NOMO-1 treated with DMSO at 0.1 percent for 48 hours (cell line): ENCODE data around the gene RPRML.
"Not testable (repeated sequence)": the region's sequence is repeated elsewhere in the genome, so short reads cannot be mapped to it uniquely, and the experiment has no call there.

Experiments used
- DNase-seq: peaks from one replicate; lab custom pipeline; 2025; ENCODE audit not compliant: unreplicated experiment; lab: John Stamatoyannopoulos, UW

The RPRML gene

GRCh38 chr17:46976626-46977270 is 2.3 kb downstream of the RPRML start:
- no peak for DNase-seq

- DNase-seq: no peak
Observed at GRCh38 chr17:46975287-46975686, 3.8 kb downstream of the RPRML start.

DNA sequence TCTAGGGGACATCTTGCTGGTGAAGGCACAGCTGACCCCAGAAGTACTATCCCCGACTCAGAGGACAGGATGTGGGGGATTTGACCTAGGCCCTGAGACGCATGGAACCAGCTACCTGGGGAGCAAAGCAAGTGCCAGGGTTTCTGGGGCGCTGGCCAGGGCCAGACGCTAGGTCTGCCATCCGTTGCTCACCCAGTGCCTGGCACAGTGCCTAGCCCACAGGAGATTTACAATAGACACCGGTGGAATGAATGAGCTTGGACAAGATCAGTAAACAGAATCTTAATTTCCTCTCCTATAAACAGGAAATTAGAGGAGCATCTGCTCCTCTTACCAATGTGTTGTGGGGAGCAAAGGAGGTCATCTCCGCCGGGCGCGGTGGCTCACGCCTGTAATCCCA is 5.0 kb downstream of the RPRML start:
- no peak for DNase-seq

GRCh38 chr17:46972346-46972745 is 6.7 kb downstream of the RPRML start:
- no peak for DNase-seq

GRCh38 chr17:46971647-46972300 is 7.3 kb downstream of the RPRML start:
- no peak for DNase-seq

GRCh38 chr17:46968896-46969295 is 10.2 kb downstream of the RPRML start:
- no peak for DNase-seq

DNA sequence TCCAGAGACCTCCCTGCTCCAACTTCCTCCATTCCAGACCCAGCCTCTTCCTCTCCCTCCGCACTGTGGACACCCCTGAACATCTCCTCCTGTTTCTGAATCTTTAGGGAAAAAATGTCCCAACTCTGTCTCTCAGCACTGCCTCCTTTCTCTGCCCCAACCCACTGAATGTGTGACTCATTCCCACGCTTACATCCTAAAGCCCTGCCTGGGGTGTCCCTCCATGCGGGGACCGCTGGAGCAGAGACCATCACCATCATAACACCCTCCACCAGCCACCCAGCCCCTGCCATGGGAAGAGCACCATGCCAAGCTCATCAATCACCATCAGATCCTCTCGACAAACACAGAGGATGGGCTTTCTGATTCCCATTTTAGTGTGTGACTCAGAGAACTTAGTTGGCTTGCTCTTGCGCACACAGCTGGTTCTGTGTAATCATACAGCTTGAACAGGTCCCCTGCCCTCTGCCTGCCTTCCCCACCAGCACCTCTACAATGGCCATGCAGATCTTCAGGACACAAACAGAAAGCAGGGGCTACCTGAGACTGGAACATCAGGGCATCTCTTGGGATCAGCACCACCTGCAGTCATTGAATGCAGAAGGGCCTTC is 10.7 kb downstream of the RPRML start:
- no peak for DNase-seq

DNA sequence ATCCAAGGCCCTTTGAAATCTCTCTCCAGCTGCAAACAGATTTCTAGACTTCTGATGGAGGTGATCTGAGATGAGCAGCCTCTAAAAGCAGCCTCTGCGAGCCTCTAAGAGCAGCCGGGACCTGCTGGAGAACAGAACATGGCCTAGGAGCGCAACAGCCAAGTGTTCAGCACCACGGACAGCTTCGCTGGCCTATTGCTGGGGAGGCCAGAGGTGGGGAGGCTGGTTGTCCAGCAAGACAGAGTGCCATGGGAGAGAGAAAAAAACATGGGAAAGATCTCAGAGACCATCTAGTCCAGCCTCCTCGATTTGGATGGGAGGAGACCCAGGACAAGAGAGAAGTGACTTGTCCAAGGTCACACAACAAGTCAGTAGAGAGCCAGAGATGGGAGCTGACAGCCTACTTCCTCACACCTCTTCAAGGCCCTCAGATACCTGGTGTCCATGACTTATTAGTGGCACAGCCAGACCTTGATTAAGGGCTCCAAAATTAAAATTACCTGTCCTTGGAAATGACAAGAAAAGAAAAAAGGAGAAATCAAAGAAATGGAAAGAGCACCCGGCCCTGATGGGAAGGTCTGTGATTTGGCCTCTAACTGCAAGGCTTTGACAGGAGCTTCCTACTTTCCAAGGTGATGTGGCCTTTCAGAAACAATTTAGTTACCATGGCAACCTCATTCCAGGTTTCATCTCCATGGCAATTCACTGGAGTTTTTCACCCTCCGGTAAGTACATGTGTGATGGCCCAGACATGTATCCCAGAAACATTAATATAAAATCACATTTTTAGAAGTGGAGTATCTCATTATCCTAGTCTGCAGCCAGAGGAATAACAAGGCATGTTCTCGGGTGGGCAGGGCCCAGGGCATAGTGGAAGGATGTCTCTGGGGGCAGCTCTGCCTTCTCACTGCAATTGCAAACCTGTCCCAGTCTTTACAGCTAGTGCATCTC is 14.5 kb downstream of the RPRML start:
- no peak for DNase-seq

DNA sequence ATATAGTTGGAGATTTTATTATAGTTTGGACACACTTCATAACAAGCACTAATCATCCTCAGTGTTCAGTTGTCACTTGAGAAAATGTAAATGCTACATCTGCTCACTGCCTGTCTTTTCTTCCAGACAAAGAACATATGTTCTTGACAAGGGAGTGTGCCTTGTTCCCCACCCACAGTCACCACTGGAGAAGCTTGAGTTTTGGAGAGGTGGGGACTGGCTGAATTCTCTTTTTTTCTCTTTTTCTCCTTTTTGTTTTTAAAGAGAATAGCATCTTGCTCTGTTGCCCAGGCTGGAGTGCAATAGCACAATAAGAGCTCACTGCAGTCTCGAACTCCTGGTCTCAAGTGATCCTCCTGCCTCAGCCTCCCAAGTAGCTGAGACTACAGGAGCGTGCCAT is 15.5 kb downstream of the RPRML start:
- no peak for DNase-seq

DNA sequence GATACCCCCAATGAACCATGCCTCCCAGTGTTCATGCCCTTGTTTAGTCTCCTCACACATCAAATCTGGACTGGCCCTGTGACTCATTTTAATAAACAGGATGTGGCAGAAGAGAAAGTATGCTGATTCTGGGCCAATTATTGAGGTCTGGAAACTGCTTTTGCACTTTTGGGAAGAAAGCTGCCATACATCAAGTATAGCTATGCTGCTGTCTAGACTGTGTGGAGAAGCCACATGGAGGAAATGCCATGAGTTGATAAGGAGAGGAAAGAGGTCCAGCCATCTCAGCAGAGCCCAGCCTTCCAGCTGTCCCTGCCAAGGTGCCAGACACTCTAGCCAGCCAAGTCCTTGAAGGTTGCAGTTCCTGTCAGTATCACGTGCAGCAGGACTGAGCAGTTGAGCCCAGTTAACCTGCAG is 16.7 kb downstream of the RPRML start:
- DNase-seq: no peak

GRCh38 chr17:46960152-46960551 is 18.9 kb downstream of the RPRML start:
- no peak for DNase-seq

GRCh38 chr17:46958041-46958591 is 20.9 kb downstream of the RPRML start:
- no peak for DNase-seq

DNA sequence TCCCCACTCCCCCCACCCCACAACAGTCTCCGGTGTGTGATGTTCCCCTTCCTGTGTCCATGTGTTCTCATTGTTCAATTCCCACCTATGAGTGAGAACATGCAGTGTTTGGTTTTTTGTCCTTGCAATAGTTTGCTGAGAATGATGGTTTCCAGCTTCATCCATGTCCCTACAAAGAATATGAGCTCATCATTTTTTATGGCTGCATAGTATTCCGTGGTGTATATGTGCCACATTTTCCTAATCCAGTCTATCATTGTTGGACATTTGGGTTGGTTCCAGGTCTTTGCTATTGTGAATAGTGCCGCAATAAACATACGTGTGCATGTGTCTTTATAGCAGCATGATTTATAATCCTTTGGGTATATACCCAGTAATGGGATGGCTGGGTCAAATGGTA is 25.9 kb downstream of the RPRML start:
- not testable (repeated sequence) for DNase-seq

GRCh38 chr17:46952115-46952514 is 26.9 kb downstream of the RPRML start:
- no peak for DNase-seq

GRCh38 chr17:46951706-46952105 is 27.3 kb downstream of the RPRML start:
- no peak for DNase-seq

GRCh38 chr17:46950997-46951621 is 27.9 kb downstream of the RPRML start:
- DNase-seq: no peak

DNA sequence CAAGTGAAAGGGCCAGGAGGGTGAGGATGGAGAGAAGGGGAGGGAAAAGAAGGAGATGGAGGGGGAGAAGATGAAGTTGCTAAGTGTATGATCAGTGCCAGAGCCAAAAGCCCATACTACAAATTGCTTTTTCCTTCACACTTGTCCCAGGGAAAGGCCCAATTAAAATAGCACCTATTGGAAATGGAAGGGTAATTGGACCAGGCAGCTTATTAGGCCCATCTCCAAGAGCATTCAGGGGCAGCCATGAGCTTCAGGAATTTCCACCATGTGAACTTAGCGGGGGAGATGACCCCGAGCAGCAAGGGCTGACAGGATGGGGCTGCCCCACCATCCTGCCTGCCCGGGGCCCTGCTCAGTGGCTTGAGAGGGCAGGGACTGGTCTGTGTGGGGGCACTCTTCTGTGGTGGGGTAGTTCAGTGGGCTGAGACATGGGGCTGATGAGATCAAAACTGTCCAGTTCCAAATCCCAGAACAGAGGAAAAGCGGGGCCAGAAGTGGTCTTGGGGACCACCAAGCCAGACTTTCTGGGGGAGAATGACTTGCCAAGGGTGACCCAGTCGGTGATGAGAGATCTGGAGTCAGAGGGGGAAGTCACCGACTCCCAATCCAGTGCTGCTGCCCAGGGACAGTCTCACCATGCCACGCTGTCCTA is 28.6 kb downstream of the RPRML start:
- DNase-seq: no peak

DNA sequence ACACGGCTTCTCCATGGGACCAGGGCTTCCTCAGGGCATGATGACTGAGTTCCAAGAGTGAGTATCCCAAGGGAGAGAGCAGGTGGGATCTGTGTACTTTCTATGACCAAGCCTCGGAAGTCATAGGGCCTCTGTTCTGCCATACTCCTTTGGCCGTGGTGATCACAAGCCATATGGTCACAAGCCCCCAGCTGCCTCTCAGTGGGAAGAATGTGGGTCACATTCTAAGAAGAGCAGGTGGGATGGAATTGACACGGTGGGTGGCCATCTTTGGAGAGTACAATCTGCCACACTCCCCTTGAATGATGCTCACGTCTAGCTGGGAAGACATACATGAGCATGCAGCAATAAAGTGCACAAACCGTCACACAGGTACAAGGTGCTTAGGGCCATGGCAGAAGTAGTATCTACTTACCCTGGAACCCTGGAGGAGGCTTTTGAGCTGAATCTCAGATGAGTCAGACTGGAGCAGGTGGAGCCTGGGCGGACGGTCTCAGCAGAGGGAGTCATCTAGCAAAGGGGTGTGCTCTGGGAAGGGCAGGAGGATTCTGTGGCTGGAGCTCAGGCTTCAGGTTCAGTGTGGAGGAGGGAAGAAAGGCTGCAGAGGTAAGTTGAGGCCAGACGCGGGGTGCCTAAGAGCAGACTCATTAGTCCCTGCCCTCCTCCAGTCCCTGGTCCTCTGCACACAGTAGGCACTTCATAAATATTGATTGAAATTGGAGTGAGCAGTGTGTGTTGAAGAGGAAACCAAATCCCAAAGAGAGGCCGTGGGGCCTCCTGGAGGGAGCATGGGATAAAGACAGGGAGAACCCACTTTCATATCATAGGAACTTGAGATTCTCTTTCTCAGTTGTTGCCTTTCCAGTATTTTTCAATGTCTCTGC is 29.5 kb downstream of the RPRML start:
- DNase-seq: no peak

- DNase-seq: no peak
Observed at GRCh38 chr17:46948544-46948943, 30.5 kb downstream of the RPRML start.
